DND-41 (cell line): Measurements from ENCODE around the gene YRDC.

Source experiments
- EZH2 ChIP-seq: IDR thresholded peaks from 3 replicates; pipeline ENCODE4 v1.6.1; 2012; ENCODE audit warnings: borderline replicate concordance, low read depth, mild to moderate bottlenecking, moderate library complexity, low read length, inconsistent platforms; ENCODE audit not compliant: severe bottlenecking
- TF ChIP-seq, protein P1 (sequence below): IDR thresholded peaks from 2 replicates; pipeline ENCODE4 v1.5.1; 2012; ENCODE audit warnings: borderline replicate concordance, low read length, moderate library complexity, mild to moderate bottlenecking; ENCODE audit not compliant: poor library complexity, severe bottlenecking; ENCODE audit errors: extremely low read depth

DNA sequence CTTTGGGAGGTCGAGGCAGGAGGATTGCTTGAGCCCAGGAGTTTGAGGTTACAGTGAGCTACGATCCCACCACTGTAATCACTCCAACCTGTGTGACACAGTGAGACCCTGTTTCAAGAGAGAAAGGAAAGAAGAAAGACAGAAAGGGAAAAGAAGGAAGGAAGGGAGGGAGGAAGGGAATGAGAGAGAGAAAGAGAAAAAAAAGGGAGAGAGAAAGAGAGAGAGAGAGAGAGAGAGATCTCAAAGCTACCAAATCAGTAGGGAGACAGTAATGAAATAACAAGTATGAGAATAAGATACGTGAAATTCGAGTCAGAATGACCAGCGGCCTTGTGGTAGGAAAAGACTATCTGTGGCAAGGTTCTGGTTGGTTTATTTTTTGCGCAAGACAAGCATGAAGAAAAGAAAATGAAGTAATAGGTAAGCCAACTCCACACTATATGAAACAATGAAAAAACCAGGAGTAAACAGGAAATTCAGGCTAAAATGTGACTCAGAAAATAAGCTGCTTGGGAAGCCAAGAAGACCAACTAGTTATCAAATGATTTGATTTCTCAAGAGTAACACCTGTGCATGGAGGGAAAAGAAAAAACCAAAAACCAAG, 42.4 kb upstream of the YRDC start:
- TF ChIP-seq, protein P1, sequence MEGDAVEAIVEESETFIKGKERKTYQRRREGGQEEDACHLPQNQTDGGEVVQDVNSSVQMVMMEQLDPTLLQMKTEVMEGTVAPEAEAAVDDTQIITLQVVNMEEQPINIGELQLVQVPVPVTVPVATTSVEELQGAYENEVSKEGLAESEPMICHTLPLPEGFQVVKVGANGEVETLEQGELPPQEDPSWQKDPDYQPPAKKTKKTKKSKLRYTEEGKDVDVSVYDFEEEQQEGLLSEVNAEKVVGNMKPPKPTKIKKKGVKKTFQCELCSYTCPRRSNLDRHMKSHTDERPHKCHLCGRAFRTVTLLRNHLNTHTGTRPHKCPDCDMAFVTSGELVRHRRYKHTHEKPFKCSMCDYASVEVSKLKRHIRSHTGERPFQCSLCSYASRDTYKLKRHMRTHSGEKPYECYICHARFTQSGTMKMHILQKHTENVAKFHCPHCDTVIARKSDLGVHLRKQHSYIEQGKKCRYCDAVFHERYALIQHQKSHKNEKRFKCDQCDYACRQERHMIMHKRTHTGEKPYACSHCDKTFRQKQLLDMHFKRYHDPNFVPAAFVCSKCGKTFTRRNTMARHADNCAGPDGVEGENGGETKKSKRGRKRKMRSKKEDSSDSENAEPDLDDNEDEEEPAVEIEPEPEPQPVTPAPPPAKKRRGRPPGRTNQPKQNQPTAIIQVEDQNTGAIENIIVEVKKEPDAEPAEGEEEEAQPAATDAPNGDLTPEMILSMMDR, result no peak
- no peak for TF ChIP-seq EZH2
